Caco-2 (cell line): ENCODE results near the gene GPR26. TPM values are rescaled to one million over a fixed set of nuclear protein-coding genes. Genes with fewer than 3 reads are reported as not detected.

Experiments used
- BruUV-seq: library from RNA; stranded (reverse); fragments of 400-500 nt; replicated peaks from 2 replicates; lab custom pipeline; 2021; lab: Mats Ljungman, UMichigan
- CTCF ChIA-PET: fragments of 300-600 bp; sonication (Branson Sonifier 250); formaldehyde crosslinking; loops from one replicate; lab custom pipeline; 2022; ENCODE audit warnings: antibody characterized with exemption; lab: Charles Lee
- POLR2A ChIA-PET: fragments of 300-600 bp; sonication (Branson Sonifier 250); formaldehyde crosslinking; loops from one replicate; lab custom pipeline; 2022; ENCODE audit warnings: antibody characterized with exemption; lab: Charles Lee
- DNase-seq, 2 experiments: peaks; one replicate each; pipeline versions ENCODE4 v3.0.0 to v3.0.0-alpha.2; 2020 to 2022
- H3K27me3 ChIP-seq: replicated peaks from 2 replicates; pipeline ENCODE4 v1.6.0; 2011; ENCODE audit warnings: low read length; ENCODE audit not compliant: control insufficient read depth, insufficient read depth
- H3K36me3 ChIP-seq: 2 replicates; pipeline ENCODE4 v1.5.1; 2011; ENCODE audit warnings: low read length; ENCODE audit not compliant: control insufficient read depth, insufficient read depth
- H3K4me1 ChIP-seq: fragments of 250-450 bp; sonication (Bioruptor Pico); 2 replicates; pipeline ENCODE4 v1.5.1; 2020; ENCODE audit warnings: mild to moderate bottlenecking
- H3K4me3 ChIP-seq: 2 replicates; pipeline ENCODE4 v1.5.1; 2011; ENCODE audit warnings: low read depth, mild to moderate bottlenecking, control low read depth, low read length
- H3K9me3 ChIP-seq: fragments of 250-450 bp; sonication (Bioruptor Pico); 2 replicates; pipeline ENCODE4 v1.5.1; 2020; ENCODE audit warnings: mild to moderate bottlenecking, moderate library complexity
- H3K27ac Mint-ChIP-seq: one replicate; pipeline ENCODE4 v1.8.0; 2022; ENCODE audit warnings: mixed read lengths; ENCODE audit not compliant: unreplicated experiment
- H3K27me3 Mint-ChIP-seq: one replicate; pipeline ENCODE4 v1.8.0; 2022; ENCODE audit warnings: mixed read lengths; ENCODE audit not compliant: insufficient read depth, unreplicated experiment
- H3K36me3 Mint-ChIP-seq: one replicate; pipeline ENCODE4 v1.8.0; 2022; ENCODE audit warnings: mild to moderate bottlenecking, mixed read lengths; ENCODE audit not compliant: insufficient read depth, unreplicated experiment
- H3K4me1 Mint-ChIP-seq: one replicate; pipeline ENCODE4 v1.8.0; 2022; ENCODE audit warnings: low read depth, mixed read lengths; ENCODE audit not compliant: unreplicated experiment
- H3K4me3 Mint-ChIP-seq: one replicate; pipeline ENCODE4 v1.8.0; 2022; ENCODE audit warnings: mild to moderate bottlenecking, moderate library complexity, mixed read lengths; ENCODE audit not compliant: unreplicated experiment
- H3K9me3 Mint-ChIP-seq: one replicate; pipeline ENCODE4 v1.8.0; 2022; ENCODE audit warnings: mixed read lengths; ENCODE audit not compliant: unreplicated experiment
- CTCF ChIP-seq, 2 experiments: fragments of 200-600 bp in 1 of 2; IDR thresholded peaks; 1 replicate in 1 of 2; 2 replicates in 1 of 2; pipeline versions ENCODE4 v1.5.1 to v1.8.0; 2011 to 2022; ENCODE audit warnings: antibody characterized with exemption in 1 of 2, control low read depth in 1 of 2, inconsistent platforms in 1 of 2, low read depth in 1 of 2, low read length in 1 of 2, mild to moderate bottlenecking in 1 of 2, moderate library complexity in 1 of 2; ENCODE audit not compliant: insufficient read depth in 1 of 2, severe bottlenecking in 1 of 2, unreplicated experiment in 1 of 2
- intact Hi-C: fragments of 100-400 bp; cut with micrococcal nuclease; formaldehyde crosslinking; loops from one replicate; pipeline ENCODE4 v1.10.0; 2022; ENCODE audit not compliant: unreplicated experiment
- total RNA-seq: library from RNA; stranded (reverse); gene quantifications from 2 replicates; pipeline ENCODE4 v1.2.3, GENCODE V29; 2022

The GPR26 gene
- total RNA-seq, 1 experiment from 2014 or later: not detected

GRCh38 chr10:123741711-123742110, 75.6 kb downstream of the GPR26 start:
- Mint-ChIP-seq H3K27ac (no peak overlapping the region), H3K36me3 (no peaks in the 10 kb centered on the region), H3K9me3 (no peaks in the 10 kb centered on the region), H3K4me1 (no peaks in the 10 kb centered on the region), H3K4me3 (no peak overlapping the region), H3K27me3 (peaks cover 3% of the 10 kb centered on the region)
- intact Hi-C loops: no loop called here
- BruUV-seq: no TSS peak
- DNase-seq: no peak
- no peaks in the 10 kb centered on the region for H3K4me1 ChIP-seq
- ChIA-PET CTCF (no interaction called here), POLR2A (no interaction called here)
- TF ChIP-seq CTCF (IDR thresholded peaks at IDR 0.05; ENCODE audit: insufficient read depth in 1 of 2, low read depth in 1 of 2, low read length in 1 of 2, severe bottlenecking in 1 of 2, unreplicated experiment in 1 of 2): no peak
- no peak overlapping the region for H3K4me3 ChIP-seq
- no peaks in the 10 kb centered on the region for H3K27me3 ChIP-seq
- H3K9me3 ChIP-seq: no peaks in the 10 kb centered on the region
- H3K36me3 ChIP-seq: no peaks in the 10 kb centered on the region

- no peaks in the 10 kb centered on the region for H3K27me3 ChIP-seq
- no peak for DNase-seq
- H3K36me3 Mint-ChIP-seq: no peaks in the 10 kb centered on the region
- no peak overlapping the region for H3K4me3 ChIP-seq
- H3K9me3 ChIP-seq: no peaks in the 10 kb centered on the region
- TF ChIP-seq CTCF (IDR thresholded peaks at IDR 0.05; ENCODE audit: insufficient read depth in 1 of 2, low read depth in 1 of 2, low read length in 1 of 2, severe bottlenecking in 1 of 2, unreplicated experiment in 1 of 2): no peak
- CTCF ChIA-PET: interaction anchor here (0.6 kb wide), 1 partner anchor 333 kb away, joined by 5 read pairs; no protein-coding TSS in a partner anchor
- no peak overlapping the region for H3K4me3 Mint-ChIP-seq
- H3K9me3 Mint-ChIP-seq: no peaks in the 10 kb centered on the region
- intact Hi-C loops: no loop called here
- H3K4me1 ChIP-seq: no peaks in the 10 kb centered on the region
- BruUV-seq: no TSS peak
- H3K27ac Mint-ChIP-seq: no peak overlapping the region
- H3K4me1 Mint-ChIP-seq: no peaks in the 10 kb centered on the region
- H3K27me3 Mint-ChIP-seq: peaks cover 3% of the 10 kb centered on the region
- no peaks in the 10 kb centered on the region for H3K36me3 ChIP-seq
- POLR2A ChIA-PET: no interaction called here
Measured at GRCh38 chr10:123742751-123743440, 76.7 kb downstream of the GPR26 start.

GRCh38 chr10:123743441-123744223, 77.5 kb downstream of the GPR26 start:
- intact Hi-C loops: no loop called here
- Mint-ChIP-seq H3K36me3 (no peaks in the 10 kb centered on the region), H3K27ac (no peak overlapping the region), H3K4me1 (no peaks in the 10 kb centered on the region), H3K27me3 (peaks cover 3% of the 10 kb centered on the region), H3K9me3 (no peaks in the 10 kb centered on the region), H3K4me3 (no peak overlapping the region)
- DNase-seq: no peak
- Histone ChIP-seq H3K27me3 (no peaks in the 10 kb centered on the region), H3K4me1 (no peaks in the 10 kb centered on the region), H3K9me3 (no peaks in the 10 kb centered on the region), H3K36me3 (no peaks in the 10 kb centered on the region), H3K4me3 (no peak overlapping the region)
- ChIA-PET CTCF (no interaction called here), POLR2A (no interaction called here)
- no TSS peak for BruUV-seq
- TF ChIP-seq CTCF (IDR thresholded peaks at IDR 0.05; ENCODE audit: insufficient read depth in 1 of 2, low read depth in 1 of 2, low read length in 1 of 2, severe bottlenecking in 1 of 2, unreplicated experiment in 1 of 2): no peak
